Putamen (tissue), 1 donor: ENCODE results near the gene TGFB1.
A peak's percentile ranks its signal among the peaks of the same experiment; 100 is the strongest.

ENCODE experiments used
- DNase-seq: peaks from one replicate; pipeline ENCODE4 v3.0.0-alpha.2; 2016; ENCODE audit warnings: low spot score

The TGFB1 gene

GRCh38 chr19:41321204-41321599 is 32.5 kb downstream of the TGFB1 start:
- DNase-seq: no peak

GRCh38 chr19:41320568-41320967 is 33.2 kb downstream of the TGFB1 start:
- DNase-seq: no peak

- no peak for DNase-seq
These were observed 33.6 kb downstream of the TGFB1 start for GRCh38 chr19:41320185-41320518.

- no peak for DNase-seq
These were observed 34.1 kb downstream of the TGFB1 start for GRCh38 chr19:41319500-41320184.

- DNase-seq: no peak
These were observed 34.8 kb downstream of the TGFB1 start for GRCh38 chr19:41318696-41319499.

GRCh38 chr19:41316306-41316920 is 37.3 kb downstream of the TGFB1 start:
- DNase-seq: no peak

GRCh38 chr19:41311613-41312012 is 42.1 kb downstream of the TGFB1 start:
- DNase-seq: no peak

DNA sequence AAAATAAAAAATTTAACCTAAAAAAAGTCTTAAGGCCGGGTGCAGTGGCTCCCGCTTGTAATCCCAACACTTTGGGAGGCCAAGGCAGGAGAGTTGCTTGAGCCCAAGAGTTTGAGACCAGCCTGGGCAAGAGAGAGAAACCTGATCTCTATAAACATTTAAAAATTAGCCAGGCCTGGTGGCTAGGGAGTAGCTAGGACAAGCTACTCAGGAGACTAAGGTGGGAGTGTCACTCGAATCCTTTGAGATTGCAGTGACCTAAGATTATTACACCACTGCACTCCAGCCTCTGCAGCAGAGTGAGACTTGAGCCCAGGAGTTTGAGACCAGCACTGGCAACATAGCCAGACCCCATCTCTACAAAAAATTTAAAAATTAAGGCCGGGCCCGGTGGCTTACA is 42.6 kb downstream of the TGFB1 start:
- DNase-seq: no peak

GRCh38 chr19:41310033-41310831 is 43.5 kb downstream of the TGFB1 start, which contains the start of gene CCDC97:
TSS of gene CCDC97 (plus strand) at chr19:41310172. CDS start at chr19:41310311, 139 bp downstream.
- DNase-seq: peak; percentile 88

DNA sequence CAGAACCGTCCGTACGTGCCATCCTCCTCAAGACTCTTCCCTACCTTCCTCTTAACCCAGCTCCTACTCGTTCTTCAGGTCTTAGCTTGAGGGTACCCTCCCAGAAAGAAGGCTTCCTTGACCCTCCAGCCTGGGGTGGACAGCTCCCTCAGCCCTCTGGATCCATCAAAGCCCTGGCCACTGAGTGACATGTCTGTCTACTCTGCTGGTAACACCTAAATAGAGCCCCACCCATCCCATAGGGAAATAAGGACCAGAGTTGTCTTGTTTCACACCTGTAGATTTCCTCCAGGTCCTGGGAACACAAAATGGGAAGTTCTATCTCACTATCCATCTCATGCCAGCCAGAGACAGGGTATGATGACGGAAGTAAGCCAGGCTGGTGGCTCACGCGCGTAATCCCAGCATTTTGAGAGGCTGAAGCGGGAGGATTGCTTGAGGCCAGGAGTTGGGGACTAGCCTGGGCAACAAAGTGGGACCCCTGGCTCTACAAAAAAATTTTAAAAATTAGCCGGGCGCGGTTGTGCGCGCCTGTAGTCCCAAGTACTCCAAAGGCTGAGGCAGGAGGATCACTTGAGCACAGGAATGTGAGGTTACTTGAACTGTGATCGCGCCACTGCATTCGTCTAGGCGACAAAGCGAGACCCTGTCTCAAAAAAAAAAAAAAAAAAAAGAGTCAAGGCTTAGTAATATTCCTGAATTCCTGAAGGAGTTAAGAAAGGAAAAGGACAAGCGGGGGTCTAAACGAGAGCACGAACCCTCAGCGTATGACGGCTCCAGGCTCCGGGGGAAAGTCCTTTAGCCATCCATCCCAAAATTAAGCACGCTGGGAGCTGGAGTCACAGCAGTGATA is 44.3 kb downstream of the TGFB1 start:
- no peak for DNase-seq

GRCh38 chr19:41308450-41309179 is 45.1 kb downstream of the TGFB1 start:
- DNase-seq: peak; percentile 84

DNA sequence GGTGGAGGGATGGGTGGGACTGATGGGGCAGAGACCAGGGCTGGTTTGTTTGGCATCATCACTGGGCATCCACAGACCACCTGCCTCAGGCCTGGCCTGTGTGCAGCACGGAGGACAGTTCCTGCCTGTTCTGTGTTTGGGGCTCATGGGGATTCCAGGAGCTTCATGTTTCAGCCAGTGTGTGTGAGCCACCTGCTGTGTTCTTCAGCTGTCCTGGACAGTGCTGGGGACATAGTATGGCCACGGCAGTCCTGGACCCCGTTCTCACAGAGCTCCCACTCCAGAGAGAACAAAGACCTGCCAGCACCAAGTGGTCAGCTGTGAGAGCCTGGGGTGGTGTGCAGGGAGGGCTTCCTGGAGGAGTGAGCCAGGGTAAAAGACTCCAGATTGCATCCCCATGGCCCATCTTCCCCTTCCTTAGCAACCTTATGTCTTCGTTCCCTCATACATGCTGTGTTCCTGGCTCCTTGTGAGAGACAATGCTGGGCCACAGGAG is 45.7 kb downstream of the TGFB1 start:
- DNase-seq: no peak

- DNase-seq: no peak
These were observed 46.4 kb downstream of the TGFB1 start for GRCh38 chr19:41307090-41307875.

- no peak for DNase-seq
These were observed 47.6 kb downstream of the TGFB1 start for GRCh38 chr19:41305927-41306793.

- no peak for DNase-seq
These were observed 48.8 kb downstream of the TGFB1 start for GRCh38 chr19:41304706-41305483.

GRCh38 chr19:41303954-41304353 is 49.8 kb downstream of the TGFB1 start:
- DNase-seq: no peak

DNA sequence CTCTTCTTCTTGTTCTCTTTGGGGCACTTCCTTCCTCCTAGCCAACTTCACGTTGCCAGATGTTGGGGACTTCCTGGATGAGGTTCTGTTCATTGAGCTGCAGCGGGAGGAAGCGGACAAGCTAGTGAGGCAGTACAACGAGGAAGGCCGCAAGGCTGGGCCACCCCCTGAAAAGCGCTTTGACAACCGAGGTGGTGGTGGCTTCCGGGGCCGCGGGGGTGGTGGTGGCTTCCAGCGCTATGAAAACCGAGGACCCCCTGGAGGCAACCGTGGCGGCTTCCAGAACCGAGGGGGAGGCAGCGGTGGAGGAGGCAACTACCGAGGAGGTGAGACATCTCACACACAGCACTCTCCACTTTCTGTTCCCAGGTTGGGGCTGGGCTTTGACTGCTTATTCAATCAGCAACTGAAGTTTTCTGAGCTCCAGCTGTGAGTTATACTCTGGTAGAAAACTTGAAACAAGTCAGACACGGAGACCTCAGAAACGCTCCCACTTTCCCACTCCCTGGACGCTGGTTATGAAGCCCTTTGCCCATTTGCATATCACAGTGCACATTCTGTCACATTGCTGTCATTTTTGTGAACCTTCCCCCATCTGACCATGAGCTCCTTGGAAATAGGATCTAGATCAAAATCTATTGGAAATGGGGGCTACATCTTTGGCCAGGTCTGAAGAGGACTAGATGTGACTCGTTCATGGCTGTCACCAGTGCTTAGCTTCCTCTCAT is 50.9 kb downstream of the TGFB1 start:
- no peak for DNase-seq
